RWPE2 (cell line): ENCODE results near the gene MYH14.
A peak's percentile ranks its signal among the peaks of the same experiment; 100 is the strongest.

Source experiments
- ATAC-seq: fragments of 200-7000 bp; cut with Tn5 transposase; 3 replicates; pipeline ENCODE4 v1.9.1; 2021; ENCODE audit warnings: low read depth
- DNase-seq: peaks from one replicate; pipeline ENCODE4 v3.0.0-alpha.2; 2020; ENCODE audit warnings: low spot score
- H3K27ac ChIP-seq: fragments of 450-650 bp; 2 replicates; pipeline ENCODE4 v1.5.1; 2017; ENCODE audit warnings: mild to moderate bottlenecking; ENCODE audit not compliant: poor library complexity, severe bottlenecking
- H3K27me3 ChIP-seq: fragments of 250-450 bp; sonication (Bioruptor Pico); 2 replicates; pipeline ENCODE4 v1.5.1; 2021; ENCODE audit warnings: mild to moderate bottlenecking, moderate library complexity; ENCODE audit not compliant: insufficient read depth, poor library complexity, severe bottlenecking
- H3K36me3 ChIP-seq: fragments of 250-450 bp; sonication (Bioruptor Pico); 2 replicates; pipeline ENCODE4 v1.5.1; 2020; ENCODE audit warnings: low read depth, mild to moderate bottlenecking, moderate library complexity
- H3K4me1 ChIP-seq: fragments of 250-450 bp; sonication (Bioruptor Pico); 2 replicates; pipeline ENCODE4 v1.5.1; 2021; ENCODE audit warnings: mild to moderate bottlenecking, moderate library complexity; ENCODE audit not compliant: insufficient read depth, poor library complexity, severe bottlenecking
- H3K4me3 ChIP-seq: fragments of 250-450 bp; sonication (Bioruptor Pico); 2 replicates; pipeline ENCODE4 v1.5.1; 2021; ENCODE audit warnings: mild to moderate bottlenecking, moderate library complexity; ENCODE audit not compliant: severe bottlenecking
- H3K9me3 ChIP-seq: fragments of 250-450 bp; sonication (Bioruptor Pico); 2 replicates; pipeline ENCODE4 v1.5.1; 2021; ENCODE audit warnings: mild to moderate bottlenecking, moderate library complexity; ENCODE audit not compliant: severe bottlenecking
- TF ChIP-seq, protein P1 (sequence below): fragments of 450-650 bp; IDR thresholded peaks from one replicate; pipeline ENCODE4 v1.5.1; 2017; ENCODE audit warnings: mild to moderate bottlenecking, moderate library complexity; ENCODE audit not compliant: poor library complexity, severe bottlenecking

Gene MYH14

DNA sequence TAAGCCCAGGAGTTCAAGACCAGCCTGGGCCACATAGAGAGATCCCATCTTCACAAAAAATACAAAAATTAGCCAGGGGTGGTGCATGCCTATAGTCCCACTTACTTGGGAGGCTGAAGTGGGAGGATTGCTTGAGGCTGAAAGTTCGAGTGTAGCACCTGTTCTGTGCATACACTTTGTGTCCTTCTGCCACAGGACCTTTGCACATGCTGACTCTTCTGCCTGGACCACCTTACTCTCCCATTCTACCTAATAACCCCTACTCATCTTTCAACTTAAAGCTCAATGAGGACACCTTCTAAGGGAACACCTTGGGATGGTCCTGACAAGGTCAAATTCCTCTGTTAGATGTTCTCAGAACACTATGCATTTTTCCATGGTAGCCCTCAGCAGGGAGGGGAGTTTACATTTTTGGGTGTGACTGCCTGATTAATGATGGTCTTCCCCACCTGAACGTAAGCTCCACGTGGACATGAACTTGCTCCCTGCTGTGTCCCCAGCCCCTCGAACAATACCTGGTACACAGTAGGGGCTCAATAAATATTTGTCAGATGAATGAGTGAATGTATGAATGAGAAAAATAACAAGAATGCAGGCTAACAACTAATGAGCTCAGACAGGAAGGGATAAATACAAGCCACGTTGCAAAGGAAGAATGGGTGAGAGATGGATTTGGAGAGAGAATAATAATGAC, 29.2 kb upstream of the MYH14 start:
- no peaks in the 10 kb centered on the region for H3K36me3 ChIP-seq
- TF ChIP-seq, protein P1, sequence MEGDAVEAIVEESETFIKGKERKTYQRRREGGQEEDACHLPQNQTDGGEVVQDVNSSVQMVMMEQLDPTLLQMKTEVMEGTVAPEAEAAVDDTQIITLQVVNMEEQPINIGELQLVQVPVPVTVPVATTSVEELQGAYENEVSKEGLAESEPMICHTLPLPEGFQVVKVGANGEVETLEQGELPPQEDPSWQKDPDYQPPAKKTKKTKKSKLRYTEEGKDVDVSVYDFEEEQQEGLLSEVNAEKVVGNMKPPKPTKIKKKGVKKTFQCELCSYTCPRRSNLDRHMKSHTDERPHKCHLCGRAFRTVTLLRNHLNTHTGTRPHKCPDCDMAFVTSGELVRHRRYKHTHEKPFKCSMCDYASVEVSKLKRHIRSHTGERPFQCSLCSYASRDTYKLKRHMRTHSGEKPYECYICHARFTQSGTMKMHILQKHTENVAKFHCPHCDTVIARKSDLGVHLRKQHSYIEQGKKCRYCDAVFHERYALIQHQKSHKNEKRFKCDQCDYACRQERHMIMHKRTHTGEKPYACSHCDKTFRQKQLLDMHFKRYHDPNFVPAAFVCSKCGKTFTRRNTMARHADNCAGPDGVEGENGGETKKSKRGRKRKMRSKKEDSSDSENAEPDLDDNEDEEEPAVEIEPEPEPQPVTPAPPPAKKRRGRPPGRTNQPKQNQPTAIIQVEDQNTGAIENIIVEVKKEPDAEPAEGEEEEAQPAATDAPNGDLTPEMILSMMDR = no peak
- DNase-seq (no peak), ATAC-seq (no peak)
- H3K27ac ChIP-seq = no peak overlapping the region
- no peaks in the 10 kb centered on the region for H3K9me3 ChIP-seq
- no peaks in the 10 kb centered on the region for H3K27me3 ChIP-seq
- no peak overlapping the region for H3K4me3 ChIP-seq
- no peaks in the 10 kb centered on the region for H3K4me1 ChIP-seq

DNA sequence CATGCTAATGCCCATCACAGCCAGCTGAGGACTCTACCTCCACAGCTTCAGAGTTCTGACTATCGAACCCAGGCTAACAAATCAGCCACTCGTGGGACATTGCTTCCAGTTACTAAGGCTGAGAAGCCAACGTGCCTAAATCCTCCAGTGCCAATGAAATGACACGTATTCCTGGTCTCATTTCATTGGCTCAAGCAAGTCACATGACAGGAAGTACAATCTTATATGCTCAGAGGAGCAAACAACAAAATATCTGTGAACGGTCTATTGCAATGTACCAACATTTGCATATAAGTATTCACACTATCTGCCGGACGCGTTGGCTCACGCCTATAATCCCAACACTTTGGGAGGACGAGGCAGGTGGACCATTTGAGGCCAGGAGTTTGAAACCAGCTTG, 27.5 kb upstream of the MYH14 start:
- TF ChIP-seq, protein P1 = no peak
- Histone ChIP-seq H3K27ac (no peak overlapping the region), H3K36me3 (no peaks in the 10 kb centered on the region), H3K4me3 (no peak overlapping the region), H3K9me3 (no peaks in the 10 kb centered on the region), H3K27me3 (no peaks in the 10 kb centered on the region), H3K4me1 (no peaks in the 10 kb centered on the region)
- DNase-seq (no peak), ATAC-seq (no peak)

DNA sequence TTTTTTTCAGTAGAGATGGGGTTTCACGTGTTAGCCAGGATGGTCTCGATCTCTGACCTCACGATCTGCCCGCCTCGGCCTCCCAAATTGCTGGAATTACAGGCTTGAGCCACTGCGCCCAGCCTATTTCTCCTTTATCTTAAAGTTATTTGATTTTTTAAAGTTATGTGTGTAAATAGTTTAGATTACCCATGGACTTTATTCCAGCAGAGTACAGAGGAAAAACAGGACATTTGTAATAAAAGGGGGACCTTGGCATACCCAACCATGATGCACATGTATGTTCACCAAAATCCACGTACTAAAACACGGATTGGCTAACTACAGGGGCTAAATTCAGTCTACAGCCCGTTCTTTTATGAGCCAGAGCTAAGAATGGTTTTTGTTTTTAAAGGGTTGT, 26.6 kb upstream of the MYH14 start:
- DNase-seq (no peak), ATAC-seq (no peak)
- Histone ChIP-seq H3K27me3 (no peaks in the 10 kb centered on the region), H3K4me1 (no peaks in the 10 kb centered on the region), H3K36me3 (no peaks in the 10 kb centered on the region), H3K27ac (no peak overlapping the region), H3K4me3 (no peak overlapping the region), H3K9me3 (no peaks in the 10 kb centered on the region)
- TF ChIP-seq, protein P1 = no peak

DNA sequence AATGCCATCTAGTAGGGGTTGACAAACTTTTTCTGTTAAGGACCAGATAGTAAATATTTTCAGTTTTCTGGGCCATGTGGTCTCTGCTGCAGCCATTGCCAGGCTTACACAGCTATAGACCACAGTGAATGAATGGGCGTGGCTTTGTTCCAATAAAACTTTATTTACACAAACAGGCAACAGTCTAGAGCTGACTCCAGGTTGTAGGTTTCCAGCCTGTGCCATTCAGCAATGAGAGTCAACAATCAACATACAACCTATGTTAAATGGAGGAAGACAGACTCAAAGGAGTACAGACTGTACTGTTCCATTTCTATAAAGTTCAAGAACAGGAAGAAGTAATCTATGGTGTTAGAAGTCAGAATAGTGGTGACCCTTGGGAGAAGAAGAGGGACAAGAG, 25.1 kb upstream of the MYH14 start:
- DNase-seq (no peak), ATAC-seq (no peak)
- Histone ChIP-seq H3K27me3 (no peaks in the 10 kb centered on the region), H3K27ac (no peak overlapping the region), H3K4me1 (no peaks in the 10 kb centered on the region), H3K36me3 (no peaks in the 10 kb centered on the region), H3K4me3 (no peak overlapping the region), H3K9me3 (no peaks in the 10 kb centered on the region)
- TF ChIP-seq, protein P1 = no peak

DNA sequence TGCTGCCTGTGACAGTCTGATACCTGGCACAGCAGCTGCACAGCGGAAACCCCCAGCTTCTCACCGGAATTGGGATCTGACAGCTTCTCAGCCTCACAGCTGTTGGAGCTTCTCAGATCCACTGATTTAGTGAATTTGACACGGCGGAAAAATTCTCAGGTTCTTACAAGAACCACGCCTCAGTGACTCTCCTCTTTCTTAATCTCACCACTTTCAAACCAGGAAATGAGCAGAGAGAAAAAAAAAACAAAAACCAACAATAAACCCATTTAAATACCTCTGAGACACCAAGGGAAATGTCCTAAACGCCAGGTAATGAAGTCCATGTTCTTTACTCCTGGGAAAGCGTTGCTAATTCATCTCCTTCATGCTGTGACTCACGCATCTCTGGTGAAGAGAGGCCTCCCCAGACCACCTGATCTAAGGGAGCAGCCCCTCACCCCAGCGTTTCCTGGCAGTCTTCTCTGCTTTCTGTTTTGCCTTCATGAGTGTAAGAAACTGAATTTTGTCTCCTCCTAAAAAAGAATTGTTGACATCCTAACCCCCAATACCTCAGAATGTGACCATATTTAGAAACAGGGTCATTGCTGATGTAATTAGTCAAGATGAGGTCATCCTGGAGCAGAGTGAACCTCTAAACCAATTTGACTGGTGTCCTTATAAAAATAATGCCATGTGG, 24.4 kb upstream of the MYH14 start:
- DNase-seq (no peak), ATAC-seq (0 out of 3 replicates have a peak, but pooled peaks have one; percentile 40)
- Histone ChIP-seq H3K27me3 (no peaks in the 10 kb centered on the region), H3K36me3 (no peaks in the 10 kb centered on the region), H3K4me1 (no peaks in the 10 kb centered on the region), H3K4me3 (no peak overlapping the region), H3K9me3 (no peaks in the 10 kb centered on the region), H3K27ac (no peak overlapping the region)
- TF ChIP-seq, protein P1 = no peak
